OCI-LY7 (cell line): ENCODE results near the gene POSTN. TPM values are rescaled to one million over a fixed set of nuclear protein-coding genes. Genes with fewer than 3 reads are reported as not detected.

ENCODE experiments used
- Bru-seq: library from RNA; stranded (reverse); fragments of 400-500 nt; gene quantifications from one replicate; lab custom pipeline; 2021; lab: Mats Ljungman, UMichigan
- BruChase-seq, 2 experiments: library from RNA; stranded (reverse); fragments of 400-500 nt; gene quantifications; one replicate each; lab custom pipeline; 2021; lab: Mats Ljungman, UMichigan
- BruUV-seq: library from RNA; stranded (reverse); fragments of 400-500 nt; replicated peaks from 2 replicates; lab custom pipeline; 2021; lab: Mats Ljungman, UMichigan
- CTCF ChIA-PET: fragments of 300-600 bp; sonication (Branson Sonifier 250); formaldehyde crosslinking; loops from one replicate; lab custom pipeline; 2022; ENCODE audit warnings: antibody characterized with exemption; ENCODE audit not compliant: unreplicated experiment; lab: Charles Lee
- POLR2A ChIA-PET: fragments of 300-600 bp; sonication (Branson Sonifier 250); formaldehyde crosslinking; loops from one replicate; lab custom pipeline; 2022; ENCODE audit warnings: antibody characterized with exemption; lab: Charles Lee
- DNase-seq: peaks from one replicate; pipeline ENCODE4 v3.0.0-alpha.2; 2015; ENCODE audit warnings: low spot score
- H2AFZ ChIP-seq: fragments of 200-600 bp; sonication (generic), shearing (Covaris generic); 2 replicates; pipeline ENCODE4 v1.6.1; 2014; ENCODE audit warnings: mild to moderate bottlenecking, antibody characterized with exemption, low read length, moderate library complexity
- H3K27ac ChIP-seq: fragments of 200-600 bp; sonication (generic); 2 replicates; pipeline ENCODE4 v1.5.1; 2014; ENCODE audit warnings: mixed run types, low read depth, mild to moderate bottlenecking, moderate library complexity, low read length, inconsistent platforms; ENCODE audit not compliant: poor library complexity, severe bottlenecking
- H3K36me3 ChIP-seq: fragments of 200-600 bp; sonication (generic); 2 replicates; pipeline ENCODE4 v1.6.1; 2014; ENCODE audit warnings: mild to moderate bottlenecking, antibody characterized with exemption, low read length, moderate library complexity, mixed read lengths; ENCODE audit not compliant: insufficient read depth
- H3K4me1 ChIP-seq: fragments of 200-600 bp; sonication (generic); 2 replicates; pipeline ENCODE4 v1.5.1; 2014; ENCODE audit warnings: mild to moderate bottlenecking, low read length; ENCODE audit not compliant: insufficient read depth, poor library complexity, severe bottlenecking
- H3K4me2 ChIP-seq: fragments of 200-600 bp; sonication (generic); 2 replicates; pipeline ENCODE4 v1.6.1; 2014; ENCODE audit warnings: mild to moderate bottlenecking, low read length
- H3K4me3 ChIP-seq: fragments of 200-600 bp; sonication (generic); 2 replicates; pipeline ENCODE4 v1.5.1; 2014; ENCODE audit warnings: mild to moderate bottlenecking, low read depth, low read length; ENCODE audit not compliant: poor library complexity, severe bottlenecking
- H3K79me2 ChIP-seq: fragments of 200-600 bp; sonication (generic); 2 replicates; pipeline ENCODE4 v1.6.1; 2016; ENCODE audit warnings: low read depth, mild to moderate bottlenecking, low read length, moderate library complexity, mixed read lengths; ENCODE audit not compliant: insufficient read depth
- H3K9me2 ChIP-seq: fragments of 200-600 bp; sonication (generic); 2 replicates; pipeline ENCODE4 v1.6.1; 2016; ENCODE audit warnings: mild to moderate bottlenecking, low read length, mixed read lengths; ENCODE audit not compliant: insufficient read depth
- H3K9me3 ChIP-seq: fragments of 200-600 bp; sonication (generic); 2 replicates; pipeline ENCODE4 v1.6.1; 2014; ENCODE audit warnings: mild to moderate bottlenecking, mixed run types, low read length, mixed read lengths
- H4K20me1 ChIP-seq: fragments of 200-600 bp; sonication (generic); 2 replicates; pipeline ENCODE4 v1.6.1; 2014; ENCODE audit warnings: mild to moderate bottlenecking, antibody characterized with exemption, low read length, moderate library complexity, mixed read lengths; ENCODE audit not compliant: insufficient read depth
- EZH2phosphoT487 ChIP-seq: fragments of 200-600 bp; sonication (generic); IDR thresholded peaks from 2 replicates; pipeline ENCODE4 v1.6.1; 2018; ENCODE audit warnings: low read depth, borderline replicate concordance, mild to moderate bottlenecking, mixed run types, antibody characterized with exemption, low read length, moderate library complexity, mixed read lengths
- intact Hi-C: fragments of 100-400 bp; cut with micrococcal nuclease; formaldehyde crosslinking; loops from one replicate; pipeline ENCODE4 v1.10.0; 2022; ENCODE audit not compliant: unreplicated experiment
- long read RNA-seq: library from polyadenylated mRNA; stranded (forward); transcript quantifications from one replicate; pipeline ENCODE4 v2.0.0, GENCODE V29; 2022
- total RNA-seq, 2 experiments: library from RNA; depleted of rRNA in 1 of 2; stranded (reverse); fragments of >200 nt in 1 of 2; shearing (Covaris generic) in 1 of 2; gene quantifications; 2 replicates each; pipeline ENCODE4 v1.2.3, GENCODE V29; 2014 to 2022
- TF ChIP-seq, protein P1 (sequence below): fragments of 200-600 bp; sonication (generic); conservative IDR thresholded peaks from 2 replicates; pipeline ENCODE4 v1.5.1; 2014; ENCODE audit warnings: mild to moderate bottlenecking, antibody characterized with exemption, low read length, moderate library complexity, mixed read lengths

POSTN gene, protein sequence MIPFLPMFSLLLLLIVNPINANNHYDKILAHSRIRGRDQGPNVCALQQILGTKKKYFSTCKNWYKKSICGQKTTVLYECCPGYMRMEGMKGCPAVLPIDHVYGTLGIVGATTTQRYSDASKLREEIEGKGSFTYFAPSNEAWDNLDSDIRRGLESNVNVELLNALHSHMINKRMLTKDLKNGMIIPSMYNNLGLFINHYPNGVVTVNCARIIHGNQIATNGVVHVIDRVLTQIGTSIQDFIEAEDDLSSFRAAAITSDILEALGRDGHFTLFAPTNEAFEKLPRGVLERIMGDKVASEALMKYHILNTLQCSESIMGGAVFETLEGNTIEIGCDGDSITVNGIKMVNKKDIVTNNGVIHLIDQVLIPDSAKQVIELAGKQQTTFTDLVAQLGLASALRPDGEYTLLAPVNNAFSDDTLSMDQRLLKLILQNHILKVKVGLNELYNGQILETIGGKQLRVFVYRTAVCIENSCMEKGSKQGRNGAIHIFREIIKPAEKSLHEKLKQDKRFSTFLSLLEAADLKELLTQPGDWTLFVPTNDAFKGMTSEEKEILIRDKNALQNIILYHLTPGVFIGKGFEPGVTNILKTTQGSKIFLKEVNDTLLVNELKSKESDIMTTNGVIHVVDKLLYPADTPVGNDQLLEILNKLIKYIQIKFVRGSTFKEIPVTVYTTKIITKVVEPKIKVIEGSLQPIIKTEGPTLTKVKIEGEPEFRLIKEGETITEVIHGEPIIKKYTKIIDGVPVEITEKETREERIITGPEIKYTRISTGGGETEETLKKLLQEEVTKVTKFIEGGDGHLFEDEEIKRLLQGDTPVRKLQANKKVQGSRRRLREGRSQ
- not detected in 2 replicates for total RNA-seq (2014; rRNA removed; shearing (Covaris generic))
- not detected in 2 replicates for total RNA-seq (2022)
- not detected for Bru-seq, nascent RNA
- not detected for BruChase-seq, experiment 1, labeled RNA remaining after a 6-hour chase
- not detected for BruChase-seq, experiment 2, labeled RNA remaining after a 2-hour chase
- long read RNA-seq: 0 reads

DNA sequence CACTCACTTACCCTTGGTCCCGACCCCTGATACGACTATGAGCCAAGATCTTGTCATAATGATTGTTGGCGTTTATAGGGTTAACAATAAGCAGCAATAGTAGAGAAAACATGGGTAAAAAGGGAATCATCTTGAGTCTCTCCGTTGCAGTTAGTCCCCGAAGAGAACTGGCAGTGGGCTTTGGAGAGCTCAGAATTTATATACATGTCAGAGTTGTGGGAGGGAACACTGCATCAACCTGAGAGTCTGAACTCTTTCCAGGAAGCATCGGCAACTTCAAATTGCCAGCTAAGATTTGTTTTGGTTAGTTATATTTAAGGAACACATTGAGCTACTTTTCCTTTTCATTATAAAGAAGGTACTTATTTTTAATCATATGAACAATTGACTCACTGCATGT lies at the start of gene POSTN:
TSS of gene POSTN (minus strand) at position 172 of the 400 bp plus-strand sequence. CDS start at position 130, 42 bp downstream.
- Histone ChIP-seq H3K27ac (no peak within 1 kb of the TSS), H3K36me3 (no peaks in the 10 kb centered on the region), H3K9me3 (no peaks in the 10 kb centered on the region), H3K9me2 (no peaks in the 10 kb centered on the region), H3K79me2 (no peaks in the 10 kb centered on the region), H3K4me1 (no peaks in the 10 kb centered on the region), H3K4me3 (no peak within 1 kb of the TSS), H3K4me2 (no peak within 1 kb of the TSS), H2AFZ (no peak within 1 kb of the TSS), H4K20me1 (no peaks in the 10 kb centered on the region)
- intact Hi-C loops: no loop called here
- DNase-seq: no peak
- POLR2A ChIA-PET: interaction anchor here (2.2 kb wide), 1 partner anchor 14 kb away, joined by 5 read pairs; no protein-coding TSS in a partner anchor
- TF ChIP-seq, protein P1, sequence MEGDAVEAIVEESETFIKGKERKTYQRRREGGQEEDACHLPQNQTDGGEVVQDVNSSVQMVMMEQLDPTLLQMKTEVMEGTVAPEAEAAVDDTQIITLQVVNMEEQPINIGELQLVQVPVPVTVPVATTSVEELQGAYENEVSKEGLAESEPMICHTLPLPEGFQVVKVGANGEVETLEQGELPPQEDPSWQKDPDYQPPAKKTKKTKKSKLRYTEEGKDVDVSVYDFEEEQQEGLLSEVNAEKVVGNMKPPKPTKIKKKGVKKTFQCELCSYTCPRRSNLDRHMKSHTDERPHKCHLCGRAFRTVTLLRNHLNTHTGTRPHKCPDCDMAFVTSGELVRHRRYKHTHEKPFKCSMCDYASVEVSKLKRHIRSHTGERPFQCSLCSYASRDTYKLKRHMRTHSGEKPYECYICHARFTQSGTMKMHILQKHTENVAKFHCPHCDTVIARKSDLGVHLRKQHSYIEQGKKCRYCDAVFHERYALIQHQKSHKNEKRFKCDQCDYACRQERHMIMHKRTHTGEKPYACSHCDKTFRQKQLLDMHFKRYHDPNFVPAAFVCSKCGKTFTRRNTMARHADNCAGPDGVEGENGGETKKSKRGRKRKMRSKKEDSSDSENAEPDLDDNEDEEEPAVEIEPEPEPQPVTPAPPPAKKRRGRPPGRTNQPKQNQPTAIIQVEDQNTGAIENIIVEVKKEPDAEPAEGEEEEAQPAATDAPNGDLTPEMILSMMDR: no peak
- TF ChIP-seq EZH2phosphoT487: no peak
- CTCF ChIA-PET: no interaction called here
- BruUV-seq: no TSS peak

DNA sequence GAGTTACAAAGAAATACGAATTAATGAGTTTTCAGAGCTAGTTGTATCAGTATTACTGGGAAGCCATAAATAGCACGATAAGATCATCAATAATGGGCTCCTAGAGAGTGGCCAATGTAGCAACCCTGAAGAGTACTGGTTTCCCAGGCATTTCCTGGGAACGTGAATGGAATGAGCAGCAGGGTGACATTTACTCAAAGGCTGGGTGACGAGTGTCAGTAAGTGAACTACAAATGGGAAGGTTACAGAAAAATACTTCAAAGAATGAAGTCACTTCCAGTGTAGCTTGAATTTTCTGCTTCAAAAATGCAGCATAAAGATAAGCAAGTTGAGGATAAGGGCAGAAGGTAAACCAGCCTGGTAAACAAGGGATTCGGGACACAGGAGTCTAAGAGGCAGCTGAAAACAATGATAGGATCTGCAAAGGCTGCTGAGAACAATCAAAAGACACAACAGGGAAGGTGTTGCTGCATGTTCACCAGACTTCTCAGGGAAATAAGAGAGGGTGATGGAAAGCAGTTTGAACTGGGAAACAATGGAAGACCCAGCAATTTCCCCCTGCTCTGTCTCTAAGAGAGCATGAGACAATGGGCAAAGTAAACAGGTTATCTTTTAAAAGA lies 48.6 kb upstream of the POSTN start:
- CTCF ChIA-PET: no interaction called here
- Histone ChIP-seq H3K4me1 (no peaks in the 10 kb centered on the region), H3K4me3 (no peak overlapping the region), H3K4me2 (no peak overlapping the region), H3K36me3 (no peaks in the 10 kb centered on the region), H3K9me3 (no peaks in the 10 kb centered on the region), H3K9me2 (no peaks in the 10 kb centered on the region), H3K27ac (no peak overlapping the region), H4K20me1 (no peaks in the 10 kb centered on the region), H3K79me2 (no peaks in the 10 kb centered on the region), H2AFZ (no peak overlapping the region)
- POLR2A ChIA-PET: interaction anchor here (1.3 kb wide), 1 partner anchor 15 kb away, joined by 3 read pairs; no protein-coding TSS in a partner anchor
- intact Hi-C loops: no loop called here
- BruUV-seq: no TSS peak
- TF ChIP-seq, protein P1: no peak
- TF ChIP-seq EZH2phosphoT487: no peak
- no peak for DNase-seq
